HepG2 (cell line): ENCODE measurements around the gene TFB1M. TPM values are rescaled to one million over a fixed set of nuclear protein-coding genes. Genes with fewer than 3 reads are reported as not detected.
A peak's percentile ranks its signal among the peaks of the same experiment; 100 is the strongest.

ENCODE experiments used
- ATAC-seq: fragments of 200-7000 bp; cut with Tn5 transposase; 3 replicates; pipeline ENCODE4 v1.9.1; 2020; ENCODE audit warnings: mild to moderate bottlenecking, moderate library complexity
- BruUV-seq: library from RNA; stranded (reverse); fragments of 400-500 nt; replicated peaks from 2 replicates; lab custom pipeline; 2021; lab: Mats Ljungman, UMichigan
- CTCF ChIA-PET: fragments of 300-600 bp; formaldehyde crosslinking; extraction: SDS; loops from one replicate; lab custom pipeline; 2021; ENCODE audit warnings: low total read pairs, inconsistent platforms, low intra/inter-chr PET ratio; lab: Yijun Ruan, JAX
- POLR2A ChIA-PET: fragments of 350-600 bp; sonication (Branson Sonifier 250); formaldehyde crosslinking; loops from one replicate; lab custom pipeline; 2020; ENCODE audit warnings: antibody characterized with exemption, inconsistent platforms; lab: Yijun Ruan, JAX
- DNase-seq: peaks from one replicate; pipeline ENCODE4 v3.0.0-alpha.2; 2015; ENCODE audit warnings: low spot score
- FAIRE-seq: peaks from 3 replicates; lab custom pipeline; 2011; peaks lifted over from hg19 to GRCh38; lab: Jason Lieb, UNC
- H2AFZ ChIP-seq: one replicate; pipeline ENCODE4 v1.6.1; 2011; ENCODE audit warnings: low read length, inconsistent platforms
- H3K27ac ChIP-seq: fragments of 300-600 bp; 3 replicates; pipeline ENCODE4 v1.8.0; 2011; ENCODE audit warnings: mixed run types, mild to moderate bottlenecking, mixed read lengths, low read length, inconsistent platforms; ENCODE audit not compliant: insufficient read depth; ENCODE audit errors: extremely low read length
- H3K27me3 ChIP-seq, 2 experiments: fragments of 200-600 bp in 1 of 2; 2 replicates in 1 of 2; 3 replicates in 1 of 2; pipeline versions ENCODE4 v1.6.0 to v1.8.0; 2011; ENCODE audit warnings: low read length in 2 of 2, mild to moderate bottlenecking in 2 of 2, moderate library complexity in 2 of 2, inconsistent platforms in 1 of 2; ENCODE audit not compliant: insufficient read depth in 2 of 2, control insufficient read depth in 1 of 2
- H3K36me3 ChIP-seq, 2 experiments: fragments of 200-600 bp in 1 of 2; replicated peaks in 1 of 2; 2 replicates in 1 of 2; 3 replicates in 1 of 2; pipeline versions ENCODE4 v1.5.1 to v1.8.0; 2011; ENCODE audit warnings: low read length in 2 of 2, inconsistent platforms in 1 of 2; ENCODE audit not compliant: insufficient read depth in 2 of 2, control insufficient read depth in 1 of 2
- H3K4me1 ChIP-seq: 2 replicates; pipeline ENCODE4 v1.5.1; 2012; ENCODE audit warnings: low read length, inconsistent platforms; ENCODE audit not compliant: insufficient read depth
- H3K4me2 ChIP-seq: 2 replicates; pipeline ENCODE4 v1.6.0; 2011; ENCODE audit warnings: low read depth, low read length, inconsistent platforms
- H3K4me3 ChIP-seq, 3 experiments: fragments of 200-600 bp in 1 of 3; sonication (generic), shearing (Covaris generic) in 1 of 3; replicated peaks in 1 of 3; 2 replicates each; pipeline ENCODE4 v1.5.1; 2011 to 2016; ENCODE audit warnings: low read length in 3 of 3, inconsistent platforms in 2 of 3, low read depth in 2 of 3, mild to moderate bottlenecking in 2 of 3, control low read depth in 1 of 3, mixed read lengths in 1 of 3; ENCODE audit not compliant: insufficient read depth in 1 of 3
- H3K79me2 ChIP-seq: one replicate; pipeline ENCODE4 v1.6.1; 2011; ENCODE audit warnings: low read length, inconsistent platforms; ENCODE audit not compliant: insufficient read depth
- H3K9ac ChIP-seq: 2 replicates; pipeline ENCODE4 v1.6.0; 2011; ENCODE audit warnings: mild to moderate bottlenecking, low read depth, low read length, inconsistent platforms; ENCODE audit not compliant: insufficient read depth
- H3K9me3 ChIP-seq: 2 replicates; pipeline ENCODE4 v1.5.1; 2012; ENCODE audit warnings: mild to moderate bottlenecking, low read length
- H4K20me1 ChIP-seq: 2 replicates; pipeline ENCODE4 v1.6.0; 2011; ENCODE audit warnings: inconsistent platforms, mild to moderate bottlenecking, low read length, moderate library complexity; ENCODE audit not compliant: insufficient read depth
- AGO2 ChIP-seq: fragments of 200-400 bp; formaldehyde crosslinking; optimal IDR thresholded peaks from 2 replicates; pipeline ENCODE3; 2017; ENCODE audit warnings: mild to moderate bottlenecking, low read depth, low read length, moderate library complexity
- ARID4A ChIP-seq: sonication (generic); formaldehyde crosslinking; IDR thresholded peaks from 2 replicates; pipeline ENCODE4 v1.5.0; 2020; ENCODE audit warnings: mild to moderate bottlenecking, missing genetic modification reagents, borderline replicate concordance
- KAT7 ChIP-seq: IDR thresholded peaks from 2 replicates; pipeline ENCODE4 v1.6.1; 2018; ENCODE audit warnings: borderline replicate concordance, missing compliant biosample characterization
- MEIS1 ChIP-seq: sonication (generic); formaldehyde crosslinking; IDR thresholded peaks from 2 replicates; pipeline ENCODE4 v1.9.0; 2021; ENCODE audit warnings: mild to moderate bottlenecking, missing genetic modification reagents, moderate library complexity, borderline replicate concordance
- POLR2G ChIP-seq: fragments of 200-400 bp; formaldehyde crosslinking; IDR thresholded peaks from 2 replicates; pipeline ENCODE4 v1.6.1; 2018; ENCODE audit warnings: mild to moderate bottlenecking, low read depth, low read length, moderate library complexity
- RORA ChIP-seq: sonication (generic); formaldehyde crosslinking; IDR thresholded peaks from 2 replicates; pipeline ENCODE4 v1.5.0; 2020; ENCODE audit warnings: mild to moderate bottlenecking, missing genetic modification reagents, moderate library complexity
- XBP1 ChIP-seq: sonication (generic); formaldehyde crosslinking; IDR thresholded peaks from 2 replicates; pipeline ENCODE4 v1.5.0; 2020; ENCODE audit warnings: missing genetic modification reagents
- ZMAT3 ChIP-seq: sonication (generic); formaldehyde crosslinking; conservative IDR thresholded peaks from 2 replicates; pipeline ENCODE4 v1.7.0; 2021; ENCODE audit warnings: missing genetic modification reagents
- ZNF317 ChIP-seq: sonication (generic); formaldehyde crosslinking; IDR thresholded peaks from 2 replicates; pipeline ENCODE4 v1.5.0; 2020; ENCODE audit warnings: mild to moderate bottlenecking, missing genetic modification reagents
- ZNF34 ChIP-seq: sonication (generic); formaldehyde crosslinking; IDR thresholded peaks from 2 replicates; pipeline ENCODE4 v1.4.0; 2020; ENCODE audit warnings: mild to moderate bottlenecking, missing genetic modification reagents, borderline replicate concordance
- ZNF775 ChIP-seq: sonication (generic); formaldehyde crosslinking; IDR thresholded peaks from 2 replicates; pipeline ENCODE4 v1.4.0; 2020; ENCODE audit warnings: missing genetic modification reagents, mild to moderate bottlenecking, moderate library complexity, borderline replicate concordance
- WGBS: methylation state at CpG from one replicate; pipeline ENCODE4 v1.1.6; 2017; ENCODE audit warnings: low lambda C conversion rate; 5-methylcytosine and 5-hydroxymethylcytosine counted together
- in situ Hi-C: cut with HindIII; loops from 2 replicates; pipeline ENCODE4 v1.10.0; 2017; ENCODE audit warnings: low pct_unique_long_range_greater_than_20kb; ENCODE audit not compliant: extremely low pct_ligation_motif_present
- intact Hi-C: fragments of 100-400 bp; cut with micrococcal nuclease; formaldehyde crosslinking; loops from one replicate; pipeline ENCODE4 v1.10.0; 2022; ENCODE audit not compliant: unreplicated experiment
- polyA plus RNA-seq, 8 experiments: library from polyadenylated mRNA; depleted of rRNA in 3 of 8; stranded (reverse) in 7 of 8; unstranded in 1 of 8; fragments of >200 nt; fragmentation: Illumina TruSeq in 4 of 8; extraction: Trizol in 4 of 8; gene quantifications; 2 replicates each; pipeline versions ENCODE4 v1.2.1 to v1.2.3, GENCODE V29; 2011 to 2016; ENCODE audit warnings: low read depth in 4 of 8, missing spikeins in 1 of 8, mixed read lengths in 1 of 8; ENCODE audit not compliant: insufficient read depth in 1 of 8
- total RNA-seq, 5 experiments: library from RNA; depleted of rRNA; stranded (reverse); fragments of >200 nt; fragmentation: Illumina TruSeq; extraction: Trizol; gene quantifications; 2 replicates each; pipeline ENCODE4 v1.2.3, GENCODE V29; 2016; ENCODE audit warnings: low read depth in 1 of 5
- TF ChIP-seq, protein P1 (sequence below): sonication (generic); formaldehyde crosslinking; IDR thresholded peaks from 2 replicates; pipeline ENCODE4 v1.5.0; 2020; ENCODE audit warnings: missing genetic modification reagents

Gene TFB1M
- total and polyA plus RNA-seq, 2 of the 13 experiments (the other 11 are each of a cell fraction or from before 2014, with no cell fraction given) = 91.4 to 122 TPM

GRCh38 chr6:155248008-155249001 is 66.0 kb downstream of the TFB1M start (continued):
- TF ChIP-seq ARID4A = no peak

GRCh38 chr6:155247618-155248007 is 66.7 kb downstream of the TFB1M start:
- POLR2A ChIA-PET = no interaction called here
- H3K27me3 ChIP-seq = no peaks in the 10 kb centered on the region
- no TSS peak for BruUV-seq
- no peak for TF ChIP-seq MEIS1 (CRISPR knock-in tag)
- no peak for TF ChIP-seq XBP1
- TF ChIP-seq KAT7 (CRISPR knock-in tag) = no peak
- TF ChIP-seq ZNF317 (CRISPR knock-in tag) = no peak
- no peak for TF ChIP-seq ZNF775 (CRISPR knock-in tag)
- TF ChIP-seq POLR2G = 0 out of 2 replicates have a peak, but pooled peaks have one; percentile 2
- no peak for TF ChIP-seq ZMAT3 (CRISPR knock-in tag)
- TF ChIP-seq, protein P1, sequence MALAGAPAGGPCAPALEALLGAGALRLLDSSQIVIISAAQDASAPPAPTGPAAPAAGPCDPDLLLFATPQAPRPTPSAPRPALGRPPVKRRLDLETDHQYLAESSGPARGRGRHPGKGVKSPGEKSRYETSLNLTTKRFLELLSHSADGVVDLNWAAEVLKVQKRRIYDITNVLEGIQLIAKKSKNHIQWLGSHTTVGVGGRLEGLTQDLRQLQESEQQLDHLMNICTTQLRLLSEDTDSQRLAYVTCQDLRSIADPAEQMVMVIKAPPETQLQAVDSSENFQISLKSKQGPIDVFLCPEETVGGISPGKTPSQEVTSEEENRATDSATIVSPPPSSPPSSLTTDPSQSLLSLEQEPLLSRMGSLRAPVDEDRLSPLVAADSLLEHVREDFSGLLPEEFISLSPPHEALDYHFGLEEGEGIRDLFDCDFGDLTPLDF (CRISPR knock-in tag) = no peak
- peak; percentile 12 for TF ChIP-seq AGO2
- TF ChIP-seq ZNF34 (CRISPR knock-in tag) = 0 out of 2 replicates have a peak, but pooled peaks have one; percentile 5
- no peak for TF ChIP-seq RORA (CRISPR knock-in tag)
- ATAC-seq = no peak
- H3K27ac ChIP-seq = no peak overlapping the region
- H3K4me2 ChIP-seq = no peak overlapping the region
- 0 out of 2 replicates have a peak, but pooled peaks cover 7% of the 10 kb centered on the region for H3K4me1 ChIP-seq
- H3K79me2 ChIP-seq = no peaks in the 10 kb centered on the region
- H3K4me3 ChIP-seq = no peak overlapping the region
- intact Hi-C loops (loop anchor here (1.0 to 10.0 kb wide), 4 partner anchors 70 to 570 kb away; no protein-coding TSS in a partner anchor), in situ Hi-C loops (loop anchor here (5.0 kb wide), 1 partner anchor 70 kb away; no protein-coding TSS in a partner anchor)
- no peak overlapping the region for H2AFZ ChIP-seq
- H3K9me3 ChIP-seq = no peaks in the 10 kb centered on the region
- FAIRE-seq = no peak
- CTCF ChIA-PET = interaction anchor here (1.7 kb wide), 1 partner anchor 70 kb away, joined by 8 read pairs; no protein-coding TSS in a partner anchor
- no peak for DNase-seq
- no peak overlapping the region for H3K9ac ChIP-seq
- WGBS = 97% methylated on average over 5 of the region's 5 CpGs
- peaks cover 5 to 36% of the 10 kb centered on the region in 2 experiments; a peak in 4 of 5 replicates for H3K36me3 ChIP-seq
- H4K20me1 ChIP-seq = no peaks in the 10 kb centered on the region
